GM12892 (cell line): ENCODE data around the gene KLHL10.
"Not testable (repeated sequence)": the region's sequence is repeated elsewhere in the genome, so short reads cannot be mapped to it uniquely, and the experiment has no call there.

Source experiments
- DNase-seq: peaks from one replicate; pipeline ENCODE4 v3.0.0; 2011; ENCODE audit not compliant: insufficient read length
- FAIRE-seq: peaks from 2 replicates; lab custom pipeline; 2011; peaks lifted over from hg19 to GRCh38; lab: Jason Lieb, UNC
- POLR2A ChIP-seq: IDR thresholded peaks from 2 replicates; pipeline ENCODE4 v1.6.1; 2011; ENCODE audit warnings: low read depth, low read length, control low read depth
- POLR2AphosphoS5 ChIP-seq: IDR thresholded peaks from 2 replicates; pipeline ENCODE4 v1.6.1; 2011; ENCODE audit warnings: low read depth, low read length, control low read depth
- TAF1 ChIP-seq: IDR thresholded peaks from 2 replicates; pipeline ENCODE4 v1.6.1; 2011; ENCODE audit warnings: low read depth, mild to moderate bottlenecking, control low read depth, low read length, borderline replicate concordance

The KLHL10 gene

GRCh38 chr17:41836550-41837196 is 952 bp upstream of the KLHL10 start:
- FAIRE-seq (no peak), DNase-seq (no peak)
- TF ChIP-seq TAF1 = no peak
- no peak for TF ChIP-seq POLR2AphosphoS5
- TF ChIP-seq POLR2A = no peak

- not testable (repeated sequence) for DNase-seq, FAIRE-seq
Observed at GRCh38 chr17:41839448-41839847, 1.8 kb downstream of the KLHL10 start.

- not testable (repeated sequence) for FAIRE-seq, DNase-seq
Observed at GRCh38 chr17:41840781-41841180, 3.2 kb downstream of the KLHL10 start.

GRCh38 chr17:41844971-41845370 is 7.3 kb downstream of the KLHL10 start:
- TF ChIP-seq POLR2AphosphoS5 = no peak
- TF ChIP-seq TAF1 = no peak
- no peak for TF ChIP-seq POLR2A
- no peak for DNase-seq
- no peak for FAIRE-seq

GRCh38 chr17:41848788-41849187 is 11.2 kb downstream of the KLHL10 start:
- DNase-seq (no peak), FAIRE-seq (no peak)
- TF ChIP-seq POLR2AphosphoS5 = no peak
- no peak for TF ChIP-seq POLR2A
- TF ChIP-seq TAF1 = no peak

GRCh38 chr17:41849251-41849990 is 11.8 kb downstream of the KLHL10 start:
- DNase-seq (no peak), FAIRE-seq (no peak)
- TF ChIP-seq POLR2A (no peak), POLR2AphosphoS5 (no peak), TAF1 (no peak)

- DNase-seq, FAIRE-seq: not testable (repeated sequence)
Observed at GRCh38 chr17:41851382-41851781, 13.8 kb downstream of the KLHL10 start.

GRCh38 chr17:41860254-41860931 is 22.8 kb downstream of the KLHL10 start:
- no peak for FAIRE-seq
- TF ChIP-seq POLR2A (no peak), TAF1 (no peak), POLR2AphosphoS5 (no peak)
- no peak for DNase-seq

- DNase-seq (no peak), FAIRE-seq (no peak)
- TF ChIP-seq POLR2A (no peak), TAF1 (no peak), POLR2AphosphoS5 (no peak)
Observed at GRCh38 chr17:41863074-41863848, 25.6 kb downstream of the KLHL10 start.

- TF ChIP-seq POLR2A (no peak), TAF1 (no peak), POLR2AphosphoS5 (no peak)
- FAIRE-seq = no peak
- DNase-seq = no peak
Observed at GRCh38 chr17:41864498-41864835, 26.8 kb downstream of the KLHL10 start.

GRCh38 chr17:41864836-41865595 is 27.4 kb downstream of the KLHL10 start, which contains the start of gene KLHL11:
KLHL11 (minus strand) TSS chr17:41865423; CDS start chr17:41865370, 53 bp downstream.
- FAIRE-seq = peak; percentile 94
- DNase-seq = peak; percentile 88
- TF ChIP-seq POLR2A (peak; percentile 91), POLR2AphosphoS5 (peak; percentile 61; the same call in 1 of the 2 replicates), TAF1 (peak; percentile 90)
